C4-2B (cell line): ENCODE measurements around the gene WDR74.

Experiments used
- H3K27ac ChIP-seq: fragments of 450-650 bp; 2 replicates; pipeline ENCODE4 v1.5.1; 2017
- CTCF ChIP-seq: fragments of 450-650 bp; conservative IDR thresholded peaks from 2 replicates; pipeline ENCODE4 v1.5.1; 2017; ENCODE audit warnings: mild to moderate bottlenecking
- ZFX ChIP-seq: fragments of 450-650 bp; IDR thresholded peaks from 2 replicates; pipeline ENCODE4 v1.6.1; 2017

WDR74 gene

GRCh38 chr11:62856333-62856895 lies 17.0 kb upstream of the WDR74 start:
- TF ChIP-seq ZFX (no peak), CTCF (no peak)
- peak overlapping the region; percentile 99 for H3K27ac ChIP-seq

- peak overlapping the region; percentile 99 for H3K27ac ChIP-seq
- no peak for TF ChIP-seq ZFX
- no peak for TF ChIP-seq CTCF
Measured at GRCh38 chr11:62855571-62856332, 16.4 kb upstream of the WDR74 start.

- no peak for TF ChIP-seq CTCF
- TF ChIP-seq ZFX: 0 out of 2 replicates have a peak, but pooled peaks have one; percentile 9
- H3K27ac ChIP-seq: peak overlapping the region; percentile 99
Measured at GRCh38 chr11:62854825-62855570, 15.6 kb upstream of the WDR74 start.

- H3K27ac ChIP-seq: peak overlapping the region; percentile 99; the same call in 1 of the 2 replicates
- TF ChIP-seq ZFX (no peak), CTCF (no peak)
Measured at GRCh38 chr11:62854013-62854824, 14.8 kb upstream of the WDR74 start.

GRCh38 chr11:62853279-62853965 lies 14.0 kb upstream of the WDR74 start:
- no peak for TF ChIP-seq ZFX
- TF ChIP-seq CTCF: no peak
- H3K27ac ChIP-seq: peak overlapping the region; percentile 5; the same call in 1 of the 2 replicates

- no peak overlapping the region for H3K27ac ChIP-seq
- TF ChIP-seq CTCF (no peak), ZFX (no peak)
Measured at GRCh38 chr11:62852523-62853188, 13.3 kb upstream of the WDR74 start.
